GM19025 (cell line): ENCODE measurements around the gene GATA1.
"Not testable (repeated sequence)": the region's sequence is repeated elsewhere in the genome, so short reads cannot be mapped to it uniquely, and the experiment has no call there.

ENCODE experiments used
- ATAC-seq: cut with Tn5 transposase; IDR thresholded peaks from one replicate; pipeline ENCODE4 v1.9.1; 2021; ENCODE audit warnings: mild to moderate bottlenecking, low read depth, moderate library complexity; ENCODE audit not compliant: unreplicated experiment

Gene GATA1

DNA sequence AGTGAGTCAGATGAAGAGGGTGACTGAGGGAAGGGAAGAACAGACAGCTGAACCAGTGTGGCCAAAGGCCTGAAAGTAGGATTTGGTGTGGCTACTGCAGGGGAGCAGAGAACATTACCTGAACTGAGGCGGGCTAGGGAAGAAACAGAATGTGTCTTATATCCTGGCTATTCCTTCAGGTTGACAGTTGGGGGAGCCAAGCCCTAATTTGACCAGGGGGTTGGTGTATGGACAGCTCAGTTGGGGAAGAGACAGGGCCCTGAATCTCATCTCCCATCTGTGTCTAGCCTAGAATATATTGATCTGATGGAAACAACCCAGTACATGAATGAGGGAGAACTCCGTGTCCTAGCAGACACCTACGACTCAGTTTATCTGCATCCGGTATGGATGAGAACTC is 19.7 kb downstream of the GATA1 start:
- ATAC-seq, result no peak

DNA sequence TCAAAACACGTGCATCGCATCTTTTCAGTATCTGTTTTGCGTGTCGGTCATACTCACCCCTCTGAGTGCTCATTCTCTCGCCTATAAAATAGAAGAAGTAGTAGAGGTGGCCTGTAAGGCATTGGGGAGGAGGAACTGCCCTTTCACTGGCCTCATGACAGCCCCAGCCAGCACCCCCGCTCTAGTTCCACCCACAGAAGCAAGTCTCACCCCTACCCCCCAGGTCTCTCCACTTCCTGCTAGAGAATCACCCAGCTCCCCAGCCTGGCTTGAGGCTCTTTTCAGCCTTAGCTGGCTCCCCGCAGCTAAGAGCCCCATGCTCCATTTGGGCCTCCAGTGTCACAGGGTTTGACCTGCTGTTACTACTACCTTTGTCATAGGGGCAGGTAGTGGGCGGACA is 27.3 kb downstream of the GATA1 start:
- no peak for ATAC-seq

DNA sequence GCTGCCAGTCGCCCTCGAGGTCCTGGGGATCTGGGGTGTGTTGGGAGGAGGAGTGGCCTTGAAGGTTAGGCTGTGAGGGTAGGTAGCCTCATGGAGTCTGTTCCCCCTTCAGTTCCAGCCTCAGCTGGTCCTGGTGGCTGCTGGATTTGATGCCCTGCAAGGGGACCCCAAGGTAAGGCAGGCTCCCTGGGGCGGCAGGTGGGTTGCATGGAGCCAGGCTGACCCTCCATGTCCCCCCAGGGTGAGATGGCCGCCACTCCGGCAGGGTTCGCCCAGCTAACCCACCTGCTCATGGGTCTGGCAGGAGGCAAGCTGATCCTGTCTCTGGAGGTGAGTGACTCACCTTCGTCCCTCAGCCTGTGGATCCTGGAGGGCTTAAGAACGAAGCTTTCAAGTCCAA is 28.3 kb downstream of the GATA1 start:
- ATAC-seq, result no peak

- no peak for ATAC-seq
Measured at GRCh38 chrX:48815266-48815665, 28.9 kb downstream of the GATA1 start.

- ATAC-seq, result no peak
Measured at GRCh38 chrX:48816014-48816810, 29.8 kb downstream of the GATA1 start.

GRCh38 chrX:48818098-48818497 is 31.7 kb downstream of the GATA1 start:
- no peak for ATAC-seq

DNA sequence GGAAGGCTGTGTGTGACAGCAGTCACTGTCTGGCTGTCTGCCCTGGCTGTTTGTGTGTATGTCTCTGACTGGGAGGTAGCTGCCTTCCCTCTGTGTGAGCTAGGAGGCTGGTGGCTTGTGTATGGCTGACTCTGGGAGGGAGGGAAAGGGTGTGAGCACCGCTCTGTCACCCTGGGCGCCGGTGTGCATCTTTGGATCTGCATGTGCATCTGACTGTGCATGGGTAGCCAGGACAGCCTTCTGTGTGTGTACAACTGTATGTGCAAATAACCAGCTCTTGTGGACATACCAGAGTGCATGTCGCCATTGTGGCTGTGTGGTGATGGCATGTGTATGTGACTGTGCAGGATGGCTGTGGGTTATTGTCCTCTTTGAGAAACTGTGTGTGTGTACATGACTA is 32.5 kb downstream of the GATA1 start:
- no peak for ATAC-seq

GRCh38 chrX:48819394-48819793 is 33.0 kb downstream of the GATA1 start:
- not testable (repeated sequence) for ATAC-seq

DNA sequence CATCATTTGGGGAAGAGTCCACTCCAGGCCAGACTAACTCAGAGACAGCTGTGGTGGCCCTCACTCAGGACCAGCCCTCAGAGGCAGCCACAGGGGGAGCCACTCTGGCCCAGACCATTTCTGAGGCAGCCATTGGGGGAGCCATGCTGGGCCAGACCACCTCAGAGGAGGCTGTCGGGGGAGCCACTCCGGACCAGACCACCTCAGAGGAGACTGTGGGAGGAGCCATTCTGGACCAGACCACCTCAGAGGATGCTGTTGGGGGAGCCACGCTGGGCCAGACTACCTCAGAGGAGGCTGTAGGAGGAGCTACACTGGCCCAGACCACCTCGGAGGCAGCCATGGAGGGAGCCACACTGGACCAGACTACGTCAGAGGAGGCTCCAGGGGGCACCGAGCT is 36.7 kb downstream of the GATA1 start:
- no peak for ATAC-seq

DNA sequence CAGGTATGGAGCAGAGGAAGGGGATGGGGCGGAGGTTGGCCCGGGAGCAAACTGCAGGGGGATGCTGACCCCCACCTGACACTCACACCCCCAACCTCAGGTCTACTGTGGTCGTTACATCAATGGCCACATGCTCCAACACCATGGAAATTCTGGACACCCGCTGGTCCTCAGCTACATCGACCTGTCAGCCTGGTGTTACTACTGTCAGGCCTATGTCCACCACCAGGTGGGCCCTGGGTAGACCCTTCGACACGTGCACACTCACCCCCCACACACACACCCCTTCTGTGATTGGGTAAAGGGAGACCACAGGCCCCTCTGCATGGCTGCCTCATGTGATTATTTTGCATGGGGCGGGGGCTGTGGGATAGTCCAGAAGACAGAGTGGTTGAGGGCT is 37.7 kb downstream of the GATA1 start:
- no peak for ATAC-seq

GRCh38 chrX:48826135-48826875 is 39.9 kb downstream of the GATA1 start, which contains the start of gene ERAS:
TSS of gene ERAS (plus strand) at chrX:48826513. CDS start at chrX:48829124, 2,611 bp downstream.
- no peak for ATAC-seq

DNA sequence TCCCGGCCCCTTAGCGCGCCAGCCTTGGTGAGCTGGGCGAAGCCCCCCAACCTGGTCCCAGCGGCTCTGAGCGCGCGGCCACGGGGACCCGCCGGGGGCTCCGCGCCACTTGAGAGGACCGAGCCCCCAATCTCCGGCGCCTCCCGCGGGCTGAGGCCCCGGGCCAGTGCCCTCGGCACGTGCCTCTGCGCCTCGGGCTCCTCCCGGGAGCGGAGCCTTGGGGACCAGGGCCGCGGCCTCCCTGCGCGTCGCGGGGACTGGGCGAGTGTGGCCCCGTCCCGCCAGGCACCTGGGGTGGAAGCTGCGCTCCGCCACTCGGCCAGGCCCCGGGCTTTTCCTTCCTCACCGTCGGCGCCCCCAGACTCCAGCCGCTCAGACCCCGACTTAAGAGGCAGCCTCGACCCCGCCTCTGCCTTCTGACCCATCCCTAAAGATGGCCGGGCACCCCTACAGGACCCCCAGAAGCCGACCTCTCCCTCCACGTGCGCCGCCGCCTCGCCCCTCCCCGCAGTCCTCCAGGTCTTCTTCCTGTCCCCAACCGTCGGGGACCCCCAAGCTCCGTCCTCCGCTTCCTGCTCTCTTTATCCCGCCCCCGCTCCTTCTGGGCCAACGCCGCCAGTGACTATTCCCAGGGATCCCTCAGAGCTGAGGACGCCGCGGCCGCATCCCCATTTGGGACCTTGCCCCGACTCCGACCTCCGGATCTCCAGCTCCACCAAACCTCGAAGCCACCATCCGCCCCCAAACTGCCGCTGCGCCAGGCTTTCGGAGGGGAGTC is 40.7 kb downstream of the GATA1 start:
- no peak for ATAC-seq

DNA sequence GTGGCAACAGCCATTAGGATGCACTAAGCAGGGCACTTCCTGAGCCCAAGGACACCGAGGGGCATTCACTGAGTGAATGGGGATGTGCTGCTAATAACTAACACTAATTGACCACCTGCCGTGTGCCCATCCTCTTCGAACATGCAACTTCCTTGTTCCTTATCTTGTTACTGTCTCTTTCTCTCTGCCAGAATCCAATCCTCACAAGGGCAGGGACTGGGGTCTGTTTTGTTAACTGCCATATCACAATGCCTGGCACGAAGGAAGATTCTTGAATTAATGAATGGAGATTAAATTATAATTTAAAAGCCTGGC is 41.2 kb downstream of the GATA1 start:
- ATAC-seq, result no peak

GRCh38 chrX:48829016-48829735 is 42.8 kb downstream of the GATA1 start:
- ATAC-seq, result no peak

- no peak for ATAC-seq
Measured at GRCh38 chrX:48831136-48831908, 44.9 kb downstream of the GATA1 start.

DNA sequence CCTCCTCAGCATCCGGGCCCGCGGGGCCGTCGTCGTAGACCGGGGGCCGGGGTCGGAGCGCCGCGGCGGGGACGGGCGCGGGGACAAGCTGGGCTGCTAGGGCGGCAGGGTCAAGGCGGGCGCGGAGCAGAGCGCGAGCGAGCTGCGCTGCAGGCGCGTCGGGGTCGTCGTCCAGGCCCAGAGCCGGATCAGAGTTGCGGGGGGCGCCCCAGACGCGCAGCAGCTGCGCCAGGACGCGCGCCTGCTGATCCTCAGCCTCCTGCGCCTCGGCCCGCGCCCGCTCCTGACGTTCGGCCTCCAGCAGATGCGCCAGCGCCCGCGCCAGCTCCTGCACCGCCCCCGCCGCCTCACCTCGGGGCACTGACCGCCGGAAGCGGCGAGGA is 45.5 kb downstream of the GATA1 start:
- ATAC-seq, result no peak

DNA sequence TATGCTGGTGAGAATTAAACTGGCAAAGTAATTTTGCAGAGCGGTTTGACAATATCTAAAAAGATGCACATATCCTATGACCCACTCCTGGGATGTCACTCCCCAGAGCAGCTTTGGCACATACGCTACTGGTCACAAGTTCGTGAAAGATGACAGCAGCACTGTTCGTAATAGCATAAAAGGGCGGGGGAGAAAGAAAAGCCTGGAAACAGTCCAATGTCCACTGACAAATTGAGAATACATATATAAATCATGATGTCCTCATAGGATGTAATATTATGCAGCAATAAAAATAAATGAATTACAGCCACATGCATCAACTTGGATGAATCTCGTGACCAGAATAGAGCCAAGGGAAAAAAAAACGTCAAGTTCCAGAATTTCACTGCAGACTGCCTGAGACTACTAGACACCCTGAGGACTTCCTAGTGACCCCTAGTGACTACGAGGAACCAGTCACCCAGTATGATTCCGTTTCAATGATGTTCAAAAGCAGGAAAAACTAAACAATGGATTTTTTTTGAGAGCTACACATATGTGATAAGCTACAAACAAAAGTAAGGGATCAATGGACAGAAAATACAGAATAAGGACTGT is 47.2 kb downstream of the GATA1 start:
- no peak for ATAC-seq

DNA sequence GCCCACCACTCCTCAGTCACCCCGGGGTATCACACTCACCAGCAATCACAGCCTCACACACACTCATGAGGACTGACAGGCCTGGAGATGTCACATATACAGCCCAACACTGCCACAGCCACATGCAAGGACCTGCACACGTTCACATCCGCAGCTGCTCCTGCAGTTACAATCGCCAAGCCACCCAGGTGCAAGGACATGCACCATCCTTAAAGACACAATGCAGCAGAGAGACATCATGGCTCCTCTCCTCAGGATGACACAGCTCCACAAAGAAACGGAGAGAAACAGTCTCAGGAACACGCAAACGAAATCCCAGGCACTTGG is 48.0 kb downstream of the GATA1 start:
- no peak for ATAC-seq

- no peak for ATAC-seq
Measured at GRCh38 chrX:48835524-48836329, 49.3 kb downstream of the GATA1 start, which contains the start of gene PCSK1N. TSS of gene PCSK1N (minus strand) at chrX:48835610. CDS start at chrX:48835532, 78 bp downstream.
